ENCODE data around the gene TMEM237.

TMEM237 gene

GRCh38 chr2:201630577-201630976 lies 12.7 kb downstream of the TMEM237 start:
- DNase-seq (ENCODE audit: low read depth) = no peak
- TF ChIP-seq MYC (IDR thresholded peaks at IDR 0.05; ENCODE audit: low read depth, low read length) = no peak
- no peak for TF ChIP-seq MAX (IDR thresholded peaks at IDR 0.05; ENCODE audit: low read depth, low read length)
- TF ChIP-seq POLR2A (IDR thresholded peaks at IDR 0.05; ENCODE audit: extremely low read depth, insufficient read length) = no peak
- no peak for TF ChIP-seq CTCF (IDR thresholded peaks at IDR 0.05; ENCODE audit: low read depth, low read length)
- H3K4me3 ChIP-seq (ENCODE audit: low read depth, low read length) = no peak overlapping the region

- TF ChIP-seq MYC (IDR thresholded peaks at IDR 0.05; ENCODE audit: low read depth, low read length) (no peak), POLR2A (IDR thresholded peaks at IDR 0.05; ENCODE audit: extremely low read depth, insufficient read length) (no peak), CTCF (IDR thresholded peaks at IDR 0.05; ENCODE audit: low read depth, low read length) (no peak), MAX (IDR thresholded peaks at IDR 0.05; ENCODE audit: low read depth, low read length) (no peak)
- no peak overlapping the region for H3K4me3 ChIP-seq (ENCODE audit: low read depth, low read length)
Observed at GRCh38 chr2:201628545-201628944, 14.8 kb downstream of the TMEM237 start.

GRCh38 chr2:201622306-201622970 lies 20.9 kb downstream of the TMEM237 start:
- no peak overlapping the region for H3K4me3 ChIP-seq (ENCODE audit: low read depth, low read length)
- TF ChIP-seq CTCF (IDR thresholded peaks at IDR 0.05; ENCODE audit: low read depth, low read length) = no peak
- no peak for TF ChIP-seq MYC (IDR thresholded peaks at IDR 0.05; ENCODE audit: low read depth, low read length)
- TF ChIP-seq POLR2A (IDR thresholded peaks at IDR 0.05; ENCODE audit: extremely low read depth, insufficient read length) = no peak
- TF ChIP-seq MAX (IDR thresholded peaks at IDR 0.05; ENCODE audit: low read depth, low read length) = no peak
- no peak for DNase-seq (ENCODE audit: low read depth)

More at GRCh38 chr2:201628545-201628944, 14.8 kb downstream of the TMEM237 start:
- no peak for DNase-seq (ENCODE audit: low read depth)

- no peak for DNase-seq (ENCODE audit: low read depth)
- no peak for TF ChIP-seq POLR2A (IDR thresholded peaks at IDR 0.05; ENCODE audit: extremely low read depth, insufficient read length)
- TF ChIP-seq CTCF (IDR thresholded peaks at IDR 0.05; ENCODE audit: low read depth, low read length) = no peak
- TF ChIP-seq MAX (IDR thresholded peaks at IDR 0.05; ENCODE audit: low read depth, low read length) = no peak
- no peak for TF ChIP-seq MYC (IDR thresholded peaks at IDR 0.05; ENCODE audit: low read depth, low read length)
- H3K4me3 ChIP-seq (ENCODE audit: low read depth, low read length) = no peak overlapping the region
Observed at GRCh38 chr2:201621293-201621999, 21.9 kb downstream of the TMEM237 start.

GRCh38 chr2:201618744-201619662 lies 24.3 kb downstream of the TMEM237 start:
- no peak for DNase-seq (ENCODE audit: low read depth)
- no peak overlapping the region for H3K4me3 ChIP-seq (ENCODE audit: low read depth, low read length)
- TF ChIP-seq MAX (IDR thresholded peaks at IDR 0.05; ENCODE audit: low read depth, low read length) = no peak
- TF ChIP-seq CTCF (IDR thresholded peaks at IDR 0.05; ENCODE audit: low read depth, low read length) = no peak
- no peak for TF ChIP-seq POLR2A (IDR thresholded peaks at IDR 0.05; ENCODE audit: extremely low read depth, insufficient read length)
- TF ChIP-seq MYC (IDR thresholded peaks at IDR 0.05; ENCODE audit: low read depth, low read length) = no peak

Data from NB4 (cell line).